ENCODE results near the gene DYNC1I1.

DYNC1I1 gene

DNA sequence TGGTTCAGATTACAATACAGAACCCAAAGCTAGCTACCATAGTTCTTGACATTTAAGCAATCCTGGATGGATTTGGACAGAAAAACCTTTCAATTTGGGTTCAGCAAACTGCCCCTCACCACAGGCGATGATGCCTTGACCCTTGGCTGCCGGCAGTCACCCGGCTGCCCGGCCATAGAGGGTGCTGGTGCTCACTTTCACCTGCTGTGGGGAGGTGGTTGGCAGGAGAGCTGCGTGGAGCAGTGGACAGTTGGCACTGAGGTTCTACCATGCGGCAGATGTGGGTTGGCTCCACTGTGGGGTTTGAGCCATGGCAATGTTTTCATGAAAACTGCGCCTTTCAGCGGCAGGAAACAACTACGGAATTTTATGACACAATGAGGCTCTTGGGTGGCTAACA is 99.5 kb downstream of the DYNC1I1 start:
- Histone ChIP-seq H3K9ac (ENCODE audit: low read length) (no peak overlapping the region), H3K36me3 (ENCODE audit: control insufficient read depth, insufficient read depth, low read length) (no peaks in the 10 kb centered on the region), H3K4me3 (ENCODE audit: low read length) (no peak overlapping the region), H3K27ac (ENCODE audit: low read depth, low read length) (no peak overlapping the region), H3K27me3 (ENCODE audit: control insufficient read depth, insufficient read depth, low read length) (no peaks in the 10 kb centered on the region), H3K4me1 (ENCODE audit: control insufficient read depth, insufficient read depth, low read length) (no peaks in the 10 kb centered on the region)

DNA sequence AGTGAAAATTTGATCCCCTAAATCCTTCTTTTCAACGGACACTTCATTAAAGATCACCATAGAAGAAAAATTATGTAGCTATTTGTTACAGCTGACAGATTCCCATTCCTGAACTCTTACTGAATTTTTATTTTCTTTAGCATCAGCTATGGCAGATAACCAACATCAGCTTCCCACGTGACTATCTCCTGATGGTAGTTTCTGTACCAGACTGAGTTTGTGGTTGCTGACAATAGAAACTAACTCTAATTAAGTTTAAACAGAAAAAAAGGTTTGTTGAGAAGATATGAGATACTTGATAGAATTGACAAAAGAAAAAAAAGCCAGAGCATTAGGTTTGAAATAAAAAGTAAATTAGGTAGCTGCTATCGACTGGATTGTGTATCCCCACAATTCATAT is 101.8 kb downstream of the DYNC1I1 start:
- Histone ChIP-seq H3K9ac (ENCODE audit: low read length) (no peak overlapping the region), H3K36me3 (ENCODE audit: control insufficient read depth, insufficient read depth, low read length) (no peaks in the 10 kb centered on the region), H3K27me3 (ENCODE audit: control insufficient read depth, insufficient read depth, low read length) (no peaks in the 10 kb centered on the region), H3K4me3 (ENCODE audit: low read length) (no peak overlapping the region), H3K27ac (ENCODE audit: low read depth, low read length) (no peak overlapping the region), H3K4me1 (ENCODE audit: control insufficient read depth, insufficient read depth, low read length) (no peaks in the 10 kb centered on the region)

DNA sequence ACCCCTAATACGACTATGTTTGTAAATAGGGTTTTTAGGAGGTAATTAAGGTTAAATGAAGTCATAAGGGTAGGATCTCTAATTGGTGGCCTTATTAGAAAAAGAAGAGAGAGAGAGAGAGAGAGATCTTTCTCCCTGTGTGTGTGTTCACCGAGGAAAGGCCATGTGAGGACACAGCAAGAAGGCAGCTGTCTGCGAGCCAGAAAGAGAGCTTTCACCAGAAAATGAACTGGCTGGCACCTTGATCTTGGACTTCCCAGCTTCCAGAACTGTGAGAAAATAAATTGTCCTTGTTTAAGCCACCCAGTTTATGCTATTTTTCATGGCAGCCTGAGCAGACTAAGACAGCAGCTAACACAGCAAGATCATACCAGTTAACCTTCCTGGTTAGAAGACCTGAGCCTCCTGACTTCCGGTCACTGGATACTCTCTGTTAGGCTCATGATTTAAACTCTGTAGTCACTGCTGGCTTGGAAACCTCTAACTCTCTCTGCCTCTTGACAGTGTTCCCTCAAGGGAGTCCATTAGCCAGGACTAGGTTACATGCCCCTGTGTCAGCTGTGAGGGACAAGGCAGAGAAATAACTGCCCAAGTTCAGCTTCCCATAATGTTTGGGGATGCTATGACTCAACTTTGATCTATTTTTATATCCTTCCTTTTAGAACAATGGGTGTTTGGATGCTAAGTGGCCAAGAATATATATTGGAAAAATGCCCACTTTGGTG is 102.3 kb downstream of the DYNC1I1 start:
- H3K9ac ChIP-seq (ENCODE audit: low read length), result no peak overlapping the region
- no peak overlapping the region for H3K27ac ChIP-seq (ENCODE audit: low read depth, low read length)
- no peaks in the 10 kb centered on the region for H3K4me1 ChIP-seq (ENCODE audit: control insufficient read depth, insufficient read depth, low read length)
- H3K27me3 ChIP-seq (ENCODE audit: control insufficient read depth, insufficient read depth, low read length), result no peaks in the 10 kb centered on the region
- no peaks in the 10 kb centered on the region for H3K36me3 ChIP-seq (ENCODE audit: control insufficient read depth, insufficient read depth, low read length)
- H3K4me3 ChIP-seq (ENCODE audit: low read length), result no peak overlapping the region

DNA sequence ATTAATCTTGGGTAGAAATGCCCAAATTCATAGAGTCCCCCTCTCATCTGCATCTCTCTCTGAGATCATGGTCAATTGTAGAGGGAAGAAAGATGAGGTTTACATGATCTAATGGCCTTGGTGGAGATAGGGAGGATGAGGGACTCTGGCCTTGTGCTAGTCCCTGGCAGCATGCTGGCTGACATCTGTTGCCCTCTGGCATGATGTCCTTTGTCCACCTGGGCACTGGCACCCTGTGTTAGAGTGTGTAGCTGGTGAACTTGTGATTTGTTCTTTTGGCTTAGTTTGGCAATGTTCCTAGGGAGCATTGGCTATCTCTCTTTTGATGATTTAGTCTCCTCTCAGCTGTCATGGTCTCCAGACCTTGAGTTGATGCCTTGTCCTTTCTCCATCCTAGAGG is 103.2 kb downstream of the DYNC1I1 start:
- H3K27ac ChIP-seq (ENCODE audit: low read depth, low read length), result no peak overlapping the region

DNA sequence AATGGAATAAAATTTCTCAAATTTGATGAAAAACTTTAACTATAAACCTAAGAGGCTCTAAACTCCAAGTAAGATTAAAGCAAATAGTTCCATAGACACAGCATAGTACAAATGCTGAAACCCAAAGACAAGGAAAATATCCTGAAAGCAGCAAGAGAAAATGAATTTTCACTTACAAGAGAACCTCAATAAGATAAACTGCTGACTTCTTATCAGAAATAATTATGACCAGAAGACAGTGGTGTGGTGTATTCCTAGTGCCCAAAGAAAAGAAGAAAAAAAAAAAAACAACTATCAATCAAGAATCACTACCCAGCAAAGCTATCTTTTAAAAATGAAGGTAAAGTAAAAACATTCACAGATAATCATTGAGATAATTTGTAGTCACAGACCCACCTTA is 106.3 kb downstream of the DYNC1I1 start:
- Histone ChIP-seq H3K4me3 (ENCODE audit: low read length) (no peak overlapping the region), H3K9ac (ENCODE audit: low read length) (no peak overlapping the region), H3K27me3 (ENCODE audit: control insufficient read depth, insufficient read depth, low read length) (no peaks in the 10 kb centered on the region), H3K36me3 (ENCODE audit: control insufficient read depth, insufficient read depth, low read length) (no peaks in the 10 kb centered on the region), H3K4me1 (ENCODE audit: control insufficient read depth, insufficient read depth, low read length) (no peaks in the 10 kb centered on the region), H3K27ac (ENCODE audit: low read depth, low read length) (no peak overlapping the region)

More for the DNA sequence above, 103.2 kb downstream of the DYNC1I1 start:
- Histone ChIP-seq H3K9ac (ENCODE audit: low read length) (no peak overlapping the region), H3K36me3 (ENCODE audit: control insufficient read depth, insufficient read depth, low read length) (no peaks in the 10 kb centered on the region), H3K27me3 (ENCODE audit: control insufficient read depth, insufficient read depth, low read length) (no peaks in the 10 kb centered on the region), H3K4me1 (ENCODE audit: control insufficient read depth, insufficient read depth, low read length) (no peaks in the 10 kb centered on the region), H3K4me3 (ENCODE audit: low read length) (no peak overlapping the region)

DNA sequence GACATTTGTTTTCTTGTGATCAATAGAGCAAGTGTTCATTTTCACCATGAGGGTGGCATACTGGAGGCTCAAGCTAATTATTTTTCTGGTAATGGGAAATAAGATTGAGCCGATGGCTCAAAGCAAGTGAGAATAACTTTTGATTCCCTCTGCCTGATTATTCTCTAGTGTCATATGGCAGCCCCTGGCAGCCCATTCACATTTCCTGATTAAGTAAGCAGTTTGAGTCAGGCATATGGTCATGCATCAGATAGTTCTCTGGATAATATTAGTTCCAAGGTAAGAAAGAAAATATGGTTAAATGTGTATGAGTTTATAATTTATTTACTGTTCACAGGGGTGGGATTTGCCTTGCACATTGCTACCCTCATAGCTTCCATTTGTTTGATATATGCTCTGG is 109.2 kb downstream of the DYNC1I1 start:
- H3K27me3 ChIP-seq (ENCODE audit: control insufficient read depth, insufficient read depth, low read length), result no peaks in the 10 kb centered on the region
- no peak overlapping the region for H3K4me3 ChIP-seq (ENCODE audit: low read length)
- no peaks in the 10 kb centered on the region for H3K4me1 ChIP-seq (ENCODE audit: control insufficient read depth, insufficient read depth, low read length)
- H3K9ac ChIP-seq (ENCODE audit: low read length), result no peak overlapping the region
- H3K36me3 ChIP-seq (ENCODE audit: control insufficient read depth, insufficient read depth, low read length), result no peaks in the 10 kb centered on the region
- no peak overlapping the region for H3K27ac ChIP-seq (ENCODE audit: low read depth, low read length)

DNA sequence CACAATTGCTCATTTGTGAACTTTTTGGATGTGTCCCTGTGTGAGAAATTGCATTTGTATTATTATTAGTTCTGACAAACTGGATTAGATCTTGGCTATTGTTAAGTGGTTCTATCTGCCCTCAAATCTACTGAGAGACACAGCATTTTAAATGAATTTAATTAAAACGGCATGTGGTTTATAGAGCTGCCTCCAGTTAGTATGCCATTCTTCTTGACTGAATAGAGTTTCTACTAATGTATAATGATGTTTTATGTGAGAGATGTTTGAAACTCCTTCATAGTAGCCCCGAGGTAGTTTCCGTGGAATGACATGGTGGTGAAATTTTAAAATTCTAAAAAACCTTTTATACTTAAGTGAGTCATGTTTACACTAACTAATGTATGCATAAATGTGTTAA is 110.9 kb downstream of the DYNC1I1 start:
- Histone ChIP-seq H3K27ac (ENCODE audit: low read depth, low read length) (no peak overlapping the region), H3K27me3 (ENCODE audit: control insufficient read depth, insufficient read depth, low read length) (no peaks in the 10 kb centered on the region), H3K4me3 (ENCODE audit: low read length) (no peak overlapping the region), H3K36me3 (ENCODE audit: control insufficient read depth, insufficient read depth, low read length) (no peaks in the 10 kb centered on the region), H3K4me1 (ENCODE audit: control insufficient read depth, insufficient read depth, low read length) (no peaks in the 10 kb centered on the region), H3K9ac (ENCODE audit: low read length) (no peak overlapping the region)

DNA sequence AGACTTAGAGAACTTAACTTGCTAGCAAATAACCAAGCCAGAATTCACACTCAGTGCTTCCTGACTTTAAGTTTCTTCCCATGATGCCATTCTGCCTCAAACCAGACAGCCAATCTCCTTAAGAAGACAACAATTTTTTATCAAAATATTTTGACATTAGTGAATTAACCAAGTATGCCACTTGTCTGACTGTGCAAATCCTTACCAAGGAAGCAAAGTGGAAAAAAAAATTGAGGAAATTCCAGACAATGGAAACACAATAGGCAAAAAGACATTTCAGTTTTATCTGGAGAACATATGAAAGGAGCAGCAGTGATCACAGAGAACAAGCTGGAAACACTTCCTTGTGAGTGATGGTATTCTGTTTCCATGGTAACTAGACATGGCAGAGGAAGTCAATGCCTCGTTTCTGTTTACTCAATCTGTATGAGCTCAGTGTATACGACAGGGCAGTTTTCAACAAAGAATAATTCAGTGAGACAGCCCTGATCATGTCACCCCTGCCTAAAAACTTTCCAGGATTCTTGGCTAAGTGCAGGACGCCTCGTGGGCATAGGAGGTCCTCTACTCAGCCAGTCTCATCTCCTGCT is 114.2 kb downstream of the DYNC1I1 start:
- Histone ChIP-seq H3K9ac (ENCODE audit: low read length) (no peak overlapping the region), H3K36me3 (ENCODE audit: control insufficient read depth, insufficient read depth, low read length) (no peaks in the 10 kb centered on the region), H3K4me3 (ENCODE audit: low read length) (no peak overlapping the region), H3K4me1 (ENCODE audit: control insufficient read depth, insufficient read depth, low read length) (no peaks in the 10 kb centered on the region), H3K27me3 (ENCODE audit: control insufficient read depth, insufficient read depth, low read length) (no peaks in the 10 kb centered on the region), H3K27ac (ENCODE audit: low read depth, low read length) (no peak overlapping the region)

DNA sequence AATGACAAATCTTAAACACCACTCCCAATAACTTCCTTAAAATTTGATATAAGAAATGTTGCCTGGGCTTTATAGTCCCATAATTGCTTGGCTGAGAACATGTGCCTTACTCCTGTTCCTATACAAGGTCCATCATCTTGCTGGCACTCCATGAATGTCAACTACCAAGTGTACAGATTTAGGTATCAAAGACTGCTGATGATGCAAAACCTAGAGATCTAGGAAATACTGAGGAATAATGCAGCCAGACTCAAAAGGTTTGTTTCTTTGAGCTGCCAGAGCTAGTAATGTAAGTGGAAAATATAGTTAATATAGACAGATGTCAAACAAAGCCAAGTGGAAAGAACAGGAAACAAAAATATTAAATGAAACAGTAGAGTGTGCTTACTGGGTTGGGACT is 121.1 kb downstream of the DYNC1I1 start:
- Histone ChIP-seq H3K36me3 (ENCODE audit: control insufficient read depth, insufficient read depth, low read length) (no peaks in the 10 kb centered on the region), H3K27ac (ENCODE audit: low read depth, low read length) (no peak overlapping the region), H3K9ac (ENCODE audit: low read length) (no peak overlapping the region), H3K27me3 (ENCODE audit: control insufficient read depth, insufficient read depth, low read length) (no peaks in the 10 kb centered on the region), H3K4me1 (ENCODE audit: control insufficient read depth, insufficient read depth, low read length) (no peaks in the 10 kb centered on the region), H3K4me3 (ENCODE audit: low read length) (no peak overlapping the region)

DNA sequence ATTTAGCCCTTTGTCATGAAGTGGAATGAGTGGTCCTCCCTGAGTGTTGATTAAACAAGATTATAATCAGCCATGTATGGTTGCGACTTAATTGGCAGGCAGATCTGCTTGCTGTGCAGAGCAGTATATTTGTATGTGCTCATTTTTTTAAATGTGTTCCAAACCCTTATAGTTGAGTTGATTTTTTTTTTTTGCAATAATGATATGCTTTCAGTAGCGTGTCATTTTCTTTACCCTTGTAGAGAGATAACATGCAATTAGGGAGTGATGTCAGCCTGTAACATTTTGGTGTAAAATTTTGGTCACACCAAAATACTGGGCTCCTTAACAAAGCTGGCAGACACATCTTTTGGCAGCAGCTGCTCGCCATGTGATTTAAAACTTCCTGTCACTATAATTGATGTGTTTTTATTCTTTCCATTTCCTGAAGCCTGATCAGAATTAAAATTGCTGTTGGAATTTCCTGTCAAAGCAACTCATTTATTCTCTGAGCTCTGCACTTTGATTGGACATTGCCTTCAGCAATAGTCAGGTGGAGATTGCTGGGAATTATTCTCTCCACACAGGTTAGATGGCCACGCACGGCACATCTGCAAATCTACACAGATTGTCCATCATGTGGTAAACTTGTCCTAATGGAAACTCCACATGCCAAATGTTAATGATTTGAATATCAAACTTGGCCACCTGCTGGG is 125.3 kb downstream of the DYNC1I1 start:
- no peaks in the 10 kb centered on the region for H3K27me3 ChIP-seq (ENCODE audit: control insufficient read depth, insufficient read depth, low read length)
- no peaks in the 10 kb centered on the region for H3K36me3 ChIP-seq (ENCODE audit: control insufficient read depth, insufficient read depth, low read length)
- no peak overlapping the region for H3K27ac ChIP-seq (ENCODE audit: low read depth, low read length)
- no peak overlapping the region for H3K9ac ChIP-seq (ENCODE audit: low read length)
- no peak overlapping the region for H3K4me3 ChIP-seq (ENCODE audit: low read length)
- no peaks in the 10 kb centered on the region for H3K4me1 ChIP-seq (ENCODE audit: control insufficient read depth, insufficient read depth, low read length)

DNA sequence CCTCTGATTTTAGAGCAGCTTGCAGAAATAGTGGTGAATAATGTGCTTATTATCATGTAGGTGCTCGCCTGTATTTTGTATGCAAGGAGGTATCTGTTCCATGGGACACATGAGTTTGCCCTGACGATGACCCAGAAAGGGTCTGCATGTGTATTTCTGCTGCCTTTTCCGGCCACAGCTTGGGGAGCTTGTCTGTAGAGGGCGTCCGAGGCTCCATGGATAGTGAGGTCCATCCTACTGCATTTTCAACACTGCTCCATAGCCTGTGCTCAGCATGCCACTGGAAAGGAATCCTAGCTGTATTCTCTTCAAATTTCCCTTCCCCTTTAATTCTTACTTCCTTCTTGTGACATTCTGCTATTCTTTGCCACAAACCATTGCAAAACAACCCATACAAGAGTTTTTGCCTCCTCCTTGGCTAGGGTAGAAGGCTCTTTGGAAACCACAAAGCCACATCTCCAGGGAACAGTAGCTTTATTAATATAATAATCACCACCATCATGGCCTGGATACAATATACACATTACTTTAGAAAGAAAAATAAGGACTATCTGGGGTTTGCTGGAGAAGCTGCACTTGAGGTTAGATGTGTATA is 127.7 kb downstream of the DYNC1I1 start:
- Histone ChIP-seq H3K9ac (ENCODE audit: low read length) (no peak overlapping the region), H3K4me1 (ENCODE audit: control insufficient read depth, insufficient read depth, low read length) (no peaks in the 10 kb centered on the region), H3K27me3 (ENCODE audit: control insufficient read depth, insufficient read depth, low read length) (no peaks in the 10 kb centered on the region), H3K27ac (ENCODE audit: low read depth, low read length) (no peak overlapping the region), H3K36me3 (ENCODE audit: control insufficient read depth, insufficient read depth, low read length) (no peaks in the 10 kb centered on the region), H3K4me3 (ENCODE audit: low read length) (no peak overlapping the region)

DNA sequence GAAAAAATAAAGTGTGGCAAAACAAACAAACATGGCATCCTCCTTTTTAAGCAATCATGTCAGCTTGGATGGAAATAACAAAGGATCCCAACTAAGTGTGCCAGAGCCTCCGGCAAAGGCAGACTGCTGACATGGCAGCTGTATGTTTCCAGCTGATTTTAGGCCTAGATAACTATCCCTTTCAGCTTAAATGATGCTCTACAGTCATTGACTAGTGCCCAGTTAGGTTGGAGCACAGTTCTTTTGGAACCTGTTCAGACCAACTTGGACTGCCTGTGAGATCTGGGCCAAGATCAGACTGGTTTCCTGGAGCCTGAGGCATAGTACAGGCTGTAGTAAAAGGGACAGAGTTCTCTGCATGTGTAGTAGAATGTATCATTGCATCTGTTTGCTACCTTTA is 128.7 kb downstream of the DYNC1I1 start:
- no peak overlapping the region for H3K4me3 ChIP-seq (ENCODE audit: low read length)
- no peaks in the 10 kb centered on the region for H3K4me1 ChIP-seq (ENCODE audit: control insufficient read depth, insufficient read depth, low read length)
- H3K9ac ChIP-seq (ENCODE audit: low read length), result no peak overlapping the region
- H3K36me3 ChIP-seq (ENCODE audit: control insufficient read depth, insufficient read depth, low read length), result no peaks in the 10 kb centered on the region
- no peak overlapping the region for H3K27ac ChIP-seq (ENCODE audit: low read depth, low read length)
- H3K27me3 ChIP-seq (ENCODE audit: control insufficient read depth, insufficient read depth, low read length), result no peaks in the 10 kb centered on the region

All from rectal smooth muscle tissue (tissue), 1 donor.